ENCODE measurements around the gene NOTCH3. TPM values are rescaled to one million over a fixed set of nuclear protein-coding genes. Genes with fewer than 3 reads are reported as not detected.

The NOTCH3 gene
- total RNA-seq, 1 experiment from 2014 or later: 153 TPM

- TF ChIP-seq, protein P1, sequence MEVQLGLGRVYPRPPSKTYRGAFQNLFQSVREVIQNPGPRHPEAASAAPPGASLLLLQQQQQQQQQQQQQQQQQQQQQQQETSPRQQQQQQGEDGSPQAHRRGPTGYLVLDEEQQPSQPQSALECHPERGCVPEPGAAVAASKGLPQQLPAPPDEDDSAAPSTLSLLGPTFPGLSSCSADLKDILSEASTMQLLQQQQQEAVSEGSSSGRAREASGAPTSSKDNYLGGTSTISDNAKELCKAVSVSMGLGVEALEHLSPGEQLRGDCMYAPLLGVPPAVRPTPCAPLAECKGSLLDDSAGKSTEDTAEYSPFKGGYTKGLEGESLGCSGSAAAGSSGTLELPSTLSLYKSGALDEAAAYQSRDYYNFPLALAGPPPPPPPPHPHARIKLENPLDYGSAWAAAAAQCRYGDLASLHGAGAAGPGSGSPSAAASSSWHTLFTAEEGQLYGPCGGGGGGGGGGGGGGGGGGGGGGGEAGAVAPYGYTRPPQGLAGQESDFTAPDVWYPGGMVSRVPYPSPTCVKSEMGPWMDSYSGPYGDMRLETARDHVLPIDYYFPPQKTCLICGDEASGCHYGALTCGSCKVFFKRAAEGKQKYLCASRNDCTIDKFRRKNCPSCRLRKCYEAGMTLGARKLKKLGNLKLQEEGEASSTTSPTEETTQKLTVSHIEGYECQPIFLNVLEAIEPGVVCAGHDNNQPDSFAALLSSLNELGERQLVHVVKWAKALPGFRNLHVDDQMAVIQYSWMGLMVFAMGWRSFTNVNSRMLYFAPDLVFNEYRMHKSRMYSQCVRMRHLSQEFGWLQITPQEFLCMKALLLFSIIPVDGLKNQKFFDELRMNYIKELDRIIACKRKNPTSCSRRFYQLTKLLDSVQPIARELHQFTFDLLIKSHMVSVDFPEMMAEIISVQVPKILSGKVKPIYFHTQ (CRISPR knock-in tag; IDR thresholded peaks at IDR 0.05): no peak
- TF ChIP-seq GTF2I (CRISPR knock-in tag; conservative IDR thresholded peaks at IDR 0.05): no peak
- no peak for TF ChIP-seq NFYB (CRISPR knock-in tag; conservative IDR thresholded peaks at IDR 0.05; ENCODE audit: low read depth)
These were observed 39.5 kb downstream of the NOTCH3 start (continued) for GRCh38 chr19:15161028-15161984.

DNA sequence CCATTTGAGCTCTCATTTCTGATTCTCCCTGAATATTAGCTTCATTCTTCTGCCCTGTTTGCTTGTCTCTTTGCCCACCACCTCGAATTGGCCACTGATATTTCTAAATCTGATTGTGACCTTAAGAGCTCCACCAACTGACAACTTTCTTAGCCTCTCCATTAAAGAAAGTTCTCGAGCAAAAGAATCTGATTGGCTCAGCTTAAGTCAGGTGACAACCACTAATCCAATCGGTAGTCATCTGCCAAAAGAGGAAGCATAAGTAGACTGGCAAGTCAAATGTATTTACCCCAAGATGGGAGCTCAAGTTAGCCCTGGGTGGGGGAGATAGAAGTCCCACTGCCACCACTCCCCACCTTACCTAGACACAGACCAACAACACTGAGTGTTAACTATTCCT lies 41.5 kb downstream of the NOTCH3 start:
- ChIA-PET POLR2A (interaction anchor here (0.5 kb wide), 1 partner anchor 1258 kb away, joined by 3 read pairs; no protein-coding TSS in a partner anchor), CTCF (interaction anchor here (1.0 to 1.8 kb wide), 6 partner anchors 41 to 396 kb away, joined by 3 to 8 read pairs (median 4); no protein-coding TSS in a partner anchor)
- Mint-ChIP-seq H3K36me3 (peaks cover 48% of the 10 kb centered on the region), H3K27ac (no peak overlapping the region), H3K9me3 (peaks cover 28% of the 10 kb centered on the region), H3K27me3 (ENCODE audit: low read depth) (no peaks in the 10 kb centered on the region), H3K4me1 (no peaks in the 10 kb centered on the region), H3K4me3 (no peak overlapping the region)
- ATAC-seq (no peak), DNase-seq (ENCODE audit: low spot score) (no peak)
- TF ChIP-seq EMX1 (CRISPR knock-in tag; IDR thresholded peaks at IDR 0.05): no peak
- TF ChIP-seq ZBTB21 (CRISPR knock-in tag; IDR thresholded peaks at IDR 0.05; ENCODE audit: borderline replicate concordance): no peak
- TF ChIP-seq CBFB (CRISPR knock-in tag; IDR thresholded peaks at IDR 0.05; ENCODE audit: low read depth): no peak
- TF ChIP-seq CREM (CRISPR knock-in tag; IDR thresholded peaks at IDR 0.05): no peak
- no peak for TF ChIP-seq ZNF317 (CRISPR knock-in tag; IDR thresholded peaks at IDR 0.05; ENCODE audit: borderline replicate concordance, low read depth)
- TF ChIP-seq JAZF1 (CRISPR knock-in tag; IDR thresholded peaks at IDR 0.05): no peak
- TF ChIP-seq, protein P2, sequence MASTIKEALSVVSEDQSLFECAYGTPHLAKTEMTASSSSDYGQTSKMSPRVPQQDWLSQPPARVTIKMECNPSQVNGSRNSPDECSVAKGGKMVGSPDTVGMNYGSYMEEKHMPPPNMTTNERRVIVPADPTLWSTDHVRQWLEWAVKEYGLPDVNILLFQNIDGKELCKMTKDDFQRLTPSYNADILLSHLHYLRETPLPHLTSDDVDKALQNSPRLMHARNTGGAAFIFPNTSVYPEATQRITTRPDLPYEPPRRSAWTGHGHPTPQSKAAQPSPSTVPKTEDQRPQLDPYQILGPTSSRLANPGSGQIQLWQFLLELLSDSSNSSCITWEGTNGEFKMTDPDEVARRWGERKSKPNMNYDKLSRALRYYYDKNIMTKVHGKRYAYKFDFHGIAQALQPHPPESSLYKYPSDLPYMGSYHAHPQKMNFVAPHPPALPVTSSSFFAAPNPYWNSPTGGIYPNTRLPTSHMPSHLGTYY (CRISPR knock-in tag; IDR thresholded peaks at IDR 0.05): no peak
- TF ChIP-seq HMGA2 (CRISPR knock-in tag; IDR thresholded peaks at IDR 0.05): no peak
- TF ChIP-seq ELF4 (CRISPR knock-in tag; IDR thresholded peaks at IDR 0.05; ENCODE audit: low read depth): no peak
- TF ChIP-seq USF2 (CRISPR knock-in tag; IDR thresholded peaks at IDR 0.05): peak; percentile 14; the same call in 1 of the 2 replicates
- TF ChIP-seq ZNF263 (CRISPR knock-in tag; IDR thresholded peaks at IDR 0.05; ENCODE audit: low read depth): no peak
- TF ChIP-seq ZBTB43 (CRISPR knock-in tag; IDR thresholded peaks at IDR 0.05): no peak
- TF ChIP-seq, protein P3, sequence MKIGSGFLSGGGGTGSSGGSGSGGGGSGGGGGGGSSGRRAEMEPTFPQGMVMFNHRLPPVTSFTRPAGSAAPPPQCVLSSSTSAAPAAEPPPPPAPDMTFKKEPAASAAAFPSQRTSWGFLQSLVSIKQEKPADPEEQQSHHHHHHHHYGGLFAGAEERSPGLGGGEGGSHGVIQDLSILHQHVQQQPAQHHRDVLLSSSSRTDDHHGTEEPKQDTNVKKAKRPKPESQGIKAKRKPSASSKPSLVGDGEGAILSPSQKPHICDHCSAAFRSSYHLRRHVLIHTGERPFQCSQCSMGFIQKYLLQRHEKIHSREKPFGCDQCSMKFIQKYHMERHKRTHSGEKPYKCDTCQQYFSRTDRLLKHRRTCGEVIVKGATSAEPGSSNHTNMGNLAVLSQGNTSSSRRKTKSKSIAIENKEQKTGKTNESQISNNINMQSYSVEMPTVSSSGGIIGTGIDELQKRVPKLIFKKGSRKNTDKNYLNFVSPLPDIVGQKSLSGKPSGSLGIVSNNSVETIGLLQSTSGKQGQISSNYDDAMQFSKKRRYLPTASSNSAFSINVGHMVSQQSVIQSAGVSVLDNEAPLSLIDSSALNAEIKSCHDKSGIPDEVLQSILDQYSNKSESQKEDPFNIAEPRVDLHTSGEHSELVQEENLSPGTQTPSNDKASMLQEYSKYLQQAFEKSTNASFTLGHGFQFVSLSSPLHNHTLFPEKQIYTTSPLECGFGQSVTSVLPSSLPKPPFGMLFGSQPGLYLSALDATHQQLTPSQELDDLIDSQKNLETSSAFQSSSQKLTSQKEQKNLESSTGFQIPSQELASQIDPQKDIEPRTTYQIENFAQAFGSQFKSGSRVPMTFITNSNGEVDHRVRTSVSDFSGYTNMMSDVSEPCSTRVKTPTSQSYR (CRISPR knock-in tag; IDR thresholded peaks at IDR 0.05): no peak
- TF ChIP-seq PRRX2 (CRISPR knock-in tag; IDR thresholded peaks at IDR 0.05): no peak
- TF ChIP-seq NFYB (CRISPR knock-in tag; conservative IDR thresholded peaks at IDR 0.05; ENCODE audit: low read depth): peak; percentile 53; the same call in 1 of the 2 replicates

All from WTC11 (cell line).